H9 (cell line): ENCODE data around the gene MYL2. TPM values are rescaled to one million over a fixed set of nuclear protein-coding genes. Genes with fewer than 3 reads are reported as not detected.

Source experiments
- DNase-seq: peaks from one replicate; pipeline ENCODE4 v3.0.0-alpha.2; 2017
- H2AFZ ChIP-seq: one replicate; pipeline ENCODE4 v1.6.1; 2013; ENCODE audit warnings: mild to moderate bottlenecking, low read length, control low read depth, moderate library complexity
- H2AK5ac ChIP-seq: 2 replicates; pipeline ENCODE4 v1.6.1; 2013; ENCODE audit warnings: low read length, control low read depth, mixed read lengths; ENCODE audit not compliant: insufficient read length
- H2BK120ac ChIP-seq: one replicate; pipeline ENCODE4 v1.6.1; 2013; ENCODE audit warnings: low read depth, mild to moderate bottlenecking, low read length, control low read depth, inconsistent platforms; ENCODE audit not compliant: poor library complexity, severe bottlenecking
- H2BK12ac ChIP-seq: 2 replicates; pipeline ENCODE4 v1.6.1; 2013; ENCODE audit warnings: low read length, control low read depth, mixed read lengths, low read depth; ENCODE audit not compliant: insufficient read length
- H2BK15ac ChIP-seq: 2 replicates; pipeline ENCODE4 v1.6.1; 2013; ENCODE audit warnings: low read depth, low read length, control low read depth
- H2BK20ac ChIP-seq: one replicate; pipeline ENCODE4 v1.6.1; 2013; ENCODE audit warnings: low read depth, mild to moderate bottlenecking, low read length, control low read depth, inconsistent platforms; ENCODE audit not compliant: poor library complexity, severe bottlenecking
- H2BK5ac ChIP-seq: 2 replicates; pipeline ENCODE4 v1.6.1; 2013; ENCODE audit warnings: low read length, control low read depth, mixed read lengths; ENCODE audit not compliant: insufficient read length
- H3K14ac ChIP-seq: 2 replicates; pipeline ENCODE4 v1.6.1; 2013; ENCODE audit warnings: low read length, control low read depth; ENCODE audit not compliant: insufficient read depth
- H3K18ac ChIP-seq: 2 replicates; pipeline ENCODE4 v1.6.1; 2013; ENCODE audit warnings: low read depth, mild to moderate bottlenecking, mixed read lengths, low read length, control low read depth; ENCODE audit not compliant: insufficient read length
- H3K23ac ChIP-seq: 2 replicates; pipeline ENCODE4 v1.6.1; 2013; ENCODE audit warnings: low read length, control low read depth, mixed read lengths, low read depth; ENCODE audit not compliant: insufficient read length
- H3K23me2 ChIP-seq: 2 replicates; pipeline ENCODE4 v1.6.1; 2013; ENCODE audit warnings: low read depth, mild to moderate bottlenecking, mixed read lengths, low read length, control low read depth; ENCODE audit not compliant: insufficient read length, poor library complexity, severe bottlenecking
- H3K27ac ChIP-seq: 2 replicates; pipeline ENCODE4 v1.5.1; 2013; ENCODE audit warnings: low read length, control low read depth, mixed read lengths, low read depth; ENCODE audit not compliant: insufficient read length
- H3K27me3 ChIP-seq: 2 replicates; pipeline ENCODE4 v1.6.1; 2013; ENCODE audit warnings: low read length, control low read depth, inconsistent platforms; ENCODE audit not compliant: insufficient read depth
- H3K4ac ChIP-seq: 2 replicates; pipeline ENCODE4 v1.6.1; 2013; ENCODE audit warnings: low read depth, mild to moderate bottlenecking, control low read depth, inconsistent platforms, low read length, moderate library complexity
- H3K4me1 ChIP-seq: 2 replicates; pipeline ENCODE4 v1.6.1; 2013; ENCODE audit warnings: low read length, control low read depth, inconsistent platforms; ENCODE audit not compliant: insufficient read depth
- H3K4me2 ChIP-seq: 2 replicates; pipeline ENCODE4 v1.6.1; 2013; ENCODE audit warnings: low read length, control low read depth, mixed read lengths; ENCODE audit not compliant: insufficient read length, insufficient read depth
- H3K56ac ChIP-seq: 2 replicates; pipeline ENCODE4 v1.6.1; 2013; ENCODE audit warnings: low read depth, mild to moderate bottlenecking, mixed read lengths, low read length, control low read depth; ENCODE audit not compliant: insufficient read length
- H3K79me1 ChIP-seq: 2 replicates; pipeline ENCODE4 v1.6.1; 2013; ENCODE audit warnings: low read depth, mild to moderate bottlenecking, moderate library complexity, low read length, control low read depth, inconsistent platforms; ENCODE audit not compliant: insufficient read depth, poor library complexity, severe bottlenecking
- H3K79me2 ChIP-seq: 2 replicates; pipeline ENCODE4 v1.6.1; 2013; ENCODE audit warnings: low read length, control low read depth, inconsistent platforms; ENCODE audit not compliant: insufficient read depth
- H3K9ac ChIP-seq: 2 replicates; pipeline ENCODE4 v1.6.1; 2013; ENCODE audit warnings: low read length, control low read depth, mixed read lengths; ENCODE audit not compliant: insufficient read length; ENCODE audit errors: extremely low read depth
- H3K9me3 ChIP-seq: one replicate; pipeline ENCODE4 v1.6.1; 2013; ENCODE audit warnings: low read depth, low read length, inconsistent platforms; ENCODE audit not compliant: control insufficient read depth
- H3T11ph ChIP-seq: one replicate; pipeline ENCODE4 v1.6.1; 2013; ENCODE audit warnings: mild to moderate bottlenecking, low read length, control low read depth, inconsistent platforms
- H4K20me1 ChIP-seq: one replicate; pipeline ENCODE4 v1.6.1; 2013; ENCODE audit not compliant: control insufficient read depth, insufficient read length, insufficient read depth
- H4K5ac ChIP-seq: 2 replicates; pipeline ENCODE4 v1.6.1; 2013; ENCODE audit warnings: low read depth, mild to moderate bottlenecking, mixed read lengths, low read length, control low read depth; ENCODE audit not compliant: insufficient read length
- H4K8ac ChIP-seq: replicated peaks from 2 replicates; pipeline ENCODE4 v1.6.1; 2013; ENCODE audit warnings: low read length, control low read depth, mixed read lengths, low read depth; ENCODE audit not compliant: insufficient read length
- H4K91ac ChIP-seq: 2 replicates; pipeline ENCODE4 v1.6.1; 2013; ENCODE audit warnings: low read depth, mild to moderate bottlenecking, moderate library complexity, mixed read lengths, low read length, control low read depth; ENCODE audit not compliant: insufficient read length
- H3K27ac Mint-ChIP-seq, 3 experiments: 2 replicates in 2 of 3; 3 replicates in 1 of 3; pipeline ENCODE4 v1.8.0; 2020 to 2021; ENCODE audit warnings: mixed read lengths in 3 of 3, mild to moderate bottlenecking in 1 of 3, moderate library complexity in 1 of 3
- H3K27me3 Mint-ChIP-seq: 2 replicates; pipeline ENCODE4 v1.8.0; 2021; ENCODE audit warnings: low read depth, mild to moderate bottlenecking, moderate library complexity, mixed read lengths
- H3K36me3 Mint-ChIP-seq, 3 experiments: 2 replicates in 2 of 3; 3 replicates in 1 of 3; pipeline ENCODE4 v1.8.0; 2020 to 2021; ENCODE audit warnings: low read depth in 3 of 3, mixed read lengths in 3 of 3; ENCODE audit not compliant: insufficient read depth in 1 of 3
- H3K4me1 Mint-ChIP-seq, 2 experiments: 2 replicates each; pipeline ENCODE4 v1.8.0; 2020; ENCODE audit warnings: mixed read lengths in 2 of 2
- H3K4me3 Mint-ChIP-seq, 2 experiments: 2 replicates in 1 of 2; 3 replicates in 1 of 2; pipeline ENCODE4 v1.8.0; 2020 to 2021; ENCODE audit warnings: mild to moderate bottlenecking in 2 of 2, mixed read lengths in 2 of 2, moderate library complexity in 1 of 2
- H3K9me3 Mint-ChIP-seq, 2 experiments: 2 replicates in 1 of 2; 3 replicates in 1 of 2; pipeline ENCODE4 v1.8.0; 2020; ENCODE audit warnings: mild to moderate bottlenecking in 2 of 2, mixed read lengths in 2 of 2, moderate library complexity in 1 of 2
- WGBS: extraction: QIAGEN DNeasy Blood & Tissue Kit; methylation state at CpG from one replicate; pipeline ENCODE4 v1.1.7; 2013; ENCODE audit warnings: missing lambda C conversion rate, low lambda C conversion rate, mixed read lengths; ENCODE audit not compliant: insufficient read length; ENCODE audit errors: extremely low coverage; 5-methylcytosine and 5-hydroxymethylcytosine counted together
- total RNA-seq: library from RNA; stranded (reverse); gene quantifications from 2 replicates; pipeline ENCODE4 v1.2.1, GENCODE V29; 2021
- TF ChIP-seq, protein P1 (sequence below): fragments of 200-600 bp; sonication (generic); conservative IDR thresholded peaks from 3 replicates; pipeline ENCODE4 v1.8.0; 2021; ENCODE audit warnings: antibody characterized with exemption, mild to moderate bottlenecking

Gene MYL2
- total RNA-seq, 1 experiment from 2014 or later = not detected

DNA sequence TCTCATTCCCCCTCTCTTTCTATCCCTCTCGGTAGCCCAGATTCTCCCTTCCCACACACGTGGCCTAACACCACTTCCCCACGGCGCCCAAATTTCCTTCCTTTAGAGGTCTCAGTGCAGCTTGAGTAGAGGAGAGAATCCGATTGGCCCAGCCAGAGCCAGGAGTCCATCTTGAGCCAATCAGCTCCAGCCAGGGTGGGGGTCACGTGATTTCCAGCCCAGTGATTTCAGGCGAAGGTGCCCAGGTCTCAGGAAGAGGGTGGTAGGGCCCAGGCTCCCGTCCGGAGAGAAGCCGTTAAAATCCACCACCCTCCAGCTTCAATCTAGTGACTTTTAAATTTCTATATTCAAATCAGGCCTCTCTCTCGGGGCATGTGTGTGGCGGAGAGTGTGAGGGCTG is 45.2 kb upstream of the MYL2 start:
- Histone ChIP-seq H3K9me3 (no peaks in the 10 kb centered on the region), H3T11ph (no peak overlapping the region), H2AFZ (no peak overlapping the region), H3K18ac (no peak overlapping the region), H3K56ac (no peak overlapping the region), H2BK5ac (no peak overlapping the region), H4K5ac (no peak overlapping the region), H2BK120ac (no peak overlapping the region), H3K79me2 (no peaks in the 10 kb centered on the region), H3K27ac (no peak overlapping the region), H4K8ac (no peak overlapping the region), H2BK15ac (no peak overlapping the region), H2AK5ac (no peak overlapping the region), H2BK20ac (no peak overlapping the region), H2BK12ac (no peak overlapping the region), H3K4me1 (no peaks in the 10 kb centered on the region), H4K91ac (no peak overlapping the region), H3K23ac (no peak overlapping the region), H3K4ac (no peak overlapping the region), H3K23me2 (no peaks in the 10 kb centered on the region), H3K9ac (no peak overlapping the region), H3K79me1 (no peaks in the 10 kb centered on the region), H3K14ac (no peak overlapping the region), H3K27me3 (no peaks in the 10 kb centered on the region), H4K20me1 (no peaks in the 10 kb centered on the region), H3K4me2 (no peak overlapping the region)
- Mint-ChIP-seq H3K36me3 (no peaks in the 10 kb centered on the region), H3K9me3 (no peaks in the 10 kb centered on the region), H3K27ac (peak overlapping the region in 1 of 3 experiments; percentile 90; a peak in 1 of 7 replicates), H3K4me1 (no peaks in the 10 kb centered on the region; a peak in 1 of 4 replicates), H3K4me3 (no peak overlapping the region), H3K27me3 (peaks cover 27% of the 10 kb centered on the region)
- TF ChIP-seq, protein P1, sequence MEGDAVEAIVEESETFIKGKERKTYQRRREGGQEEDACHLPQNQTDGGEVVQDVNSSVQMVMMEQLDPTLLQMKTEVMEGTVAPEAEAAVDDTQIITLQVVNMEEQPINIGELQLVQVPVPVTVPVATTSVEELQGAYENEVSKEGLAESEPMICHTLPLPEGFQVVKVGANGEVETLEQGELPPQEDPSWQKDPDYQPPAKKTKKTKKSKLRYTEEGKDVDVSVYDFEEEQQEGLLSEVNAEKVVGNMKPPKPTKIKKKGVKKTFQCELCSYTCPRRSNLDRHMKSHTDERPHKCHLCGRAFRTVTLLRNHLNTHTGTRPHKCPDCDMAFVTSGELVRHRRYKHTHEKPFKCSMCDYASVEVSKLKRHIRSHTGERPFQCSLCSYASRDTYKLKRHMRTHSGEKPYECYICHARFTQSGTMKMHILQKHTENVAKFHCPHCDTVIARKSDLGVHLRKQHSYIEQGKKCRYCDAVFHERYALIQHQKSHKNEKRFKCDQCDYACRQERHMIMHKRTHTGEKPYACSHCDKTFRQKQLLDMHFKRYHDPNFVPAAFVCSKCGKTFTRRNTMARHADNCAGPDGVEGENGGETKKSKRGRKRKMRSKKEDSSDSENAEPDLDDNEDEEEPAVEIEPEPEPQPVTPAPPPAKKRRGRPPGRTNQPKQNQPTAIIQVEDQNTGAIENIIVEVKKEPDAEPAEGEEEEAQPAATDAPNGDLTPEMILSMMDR = no peak
- DNase-seq = no peak
- WGBS = no CpG with 5 or more reads among the region's 12 CpGs
